Measurements from ENCODE around the gene TRPT1.
A peak's percentile ranks its signal among the peaks of the same experiment; 100 is the strongest.

Gene TRPT1

DNA sequence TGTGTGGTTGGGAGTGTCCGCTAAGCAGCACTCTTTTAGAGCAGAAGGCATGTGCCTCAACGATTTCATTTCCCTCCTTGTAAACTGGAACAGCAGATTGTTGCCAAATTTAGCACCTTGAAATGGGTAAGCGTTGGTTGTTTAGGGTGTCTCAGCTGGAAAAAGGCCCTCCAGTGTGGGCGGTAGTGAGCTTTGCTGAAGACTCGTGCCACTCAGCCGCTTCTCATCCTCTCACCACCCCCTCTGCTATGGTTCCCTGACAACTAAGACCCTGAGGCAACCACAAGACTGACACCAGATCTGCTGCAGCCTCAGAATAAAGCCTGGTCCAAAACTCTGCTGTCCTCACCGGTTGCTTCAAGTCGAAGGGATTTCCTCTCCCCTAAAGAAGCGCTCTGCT, 29.4 kb downstream of the TRPT1 start:
- H3K27ac ChIP-seq (ENCODE audit: low read depth, low read length) = no peak overlapping the region
- H3K9ac ChIP-seq (ENCODE audit: low read length) = no peak overlapping the region
- no peaks in the 10 kb centered on the region for H3K27me3 ChIP-seq (ENCODE audit: control insufficient read depth in 1 of 2, insufficient read depth in 2 of 2, low read length in 2 of 2)
- no peaks in the 10 kb centered on the region for H3K4me1 ChIP-seq (ENCODE audit: insufficient read depth, low read length)
- no peak overlapping the region for H3K4me3 ChIP-seq (ENCODE audit: low read depth in 1 of 2, low read length in 2 of 2)
- peaks cover 80% of the 10 kb centered on the region for H3K36me3 ChIP-seq (ENCODE audit: insufficient read depth, low read length)
- no peaks in the 10 kb centered on the region for H3K9me3 ChIP-seq (ENCODE audit: low read length)

DNA sequence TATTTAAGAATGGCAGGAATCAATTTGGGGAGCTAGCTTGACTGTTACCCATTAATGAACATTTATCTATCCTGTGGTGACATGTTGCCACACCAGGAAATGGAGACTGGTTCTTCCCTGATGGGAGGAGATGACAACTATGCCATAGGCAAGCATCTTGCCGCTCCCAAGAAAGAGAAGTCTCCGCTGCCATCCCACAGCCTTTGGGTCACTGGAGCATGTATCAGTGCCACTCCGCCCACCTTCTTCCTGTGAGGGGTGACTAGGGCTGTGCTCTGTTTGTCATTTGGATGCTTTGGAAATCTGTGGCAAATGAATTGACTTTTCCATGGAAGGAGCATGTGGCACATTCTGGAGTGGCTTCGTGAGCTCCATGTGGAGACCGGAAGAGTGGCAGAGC, 33.6 kb downstream of the TRPT1 start:
- no peak overlapping the region for H3K4me3 ChIP-seq (ENCODE audit: low read depth in 1 of 2, low read length in 2 of 2)
- H3K27me3 ChIP-seq (ENCODE audit: control insufficient read depth in 1 of 2, insufficient read depth in 2 of 2, low read length in 2 of 2) = no peaks in the 10 kb centered on the region
- peaks cover 53% of the 10 kb centered on the region for H3K36me3 ChIP-seq (ENCODE audit: insufficient read depth, low read length)
- H3K9ac ChIP-seq (ENCODE audit: low read length) = no peak overlapping the region
- H3K9me3 ChIP-seq (ENCODE audit: low read length) = no peaks in the 10 kb centered on the region
- no peak overlapping the region for H3K27ac ChIP-seq (ENCODE audit: low read depth, low read length)
- H3K4me1 ChIP-seq (ENCODE audit: insufficient read depth, low read length) = peaks cover 5% of the 10 kb centered on the region

DNA sequence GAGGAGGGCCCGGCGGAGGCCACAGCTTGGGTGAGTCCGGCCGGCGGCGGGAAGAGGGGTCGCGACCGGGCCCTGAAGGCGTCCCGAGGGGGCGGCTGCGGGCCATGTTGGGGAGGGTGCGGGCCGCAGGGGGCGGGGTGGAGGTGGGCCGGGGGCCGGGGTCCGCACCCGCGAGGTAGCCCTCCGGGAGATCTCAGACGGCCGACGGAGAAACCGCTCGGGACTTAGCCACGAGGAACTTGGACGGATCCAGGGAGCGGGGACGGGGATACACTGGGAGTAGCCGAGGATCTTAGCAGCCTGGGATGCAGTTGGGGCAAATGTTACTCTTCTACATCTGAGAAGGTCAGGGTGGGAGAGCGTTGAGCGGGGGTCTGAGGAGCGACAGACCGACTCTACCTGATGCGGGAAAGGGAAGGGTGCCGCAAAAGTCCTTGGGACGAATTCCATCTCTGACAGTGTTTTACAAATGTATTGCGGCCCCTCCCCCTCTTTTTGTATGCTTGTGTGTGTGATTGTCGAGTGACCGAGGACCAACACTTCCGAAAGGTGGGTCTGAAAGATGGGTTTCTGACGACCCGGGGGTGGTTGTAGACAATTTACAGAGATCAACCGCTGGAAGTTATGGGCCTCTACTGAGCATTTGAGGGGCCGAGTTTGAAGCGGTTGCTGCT, 39.4 kb downstream of the TRPT1 start:
- no peaks in the 10 kb centered on the region for H3K9me3 ChIP-seq (ENCODE audit: low read length)
- H3K36me3 ChIP-seq (ENCODE audit: insufficient read depth, low read length) = peaks cover 8% of the 10 kb centered on the region
- H3K4me3 ChIP-seq (ENCODE audit: low read depth in 1 of 2, low read length in 2 of 2) = no peak overlapping the region
- no peak overlapping the region for H3K9ac ChIP-seq (ENCODE audit: low read length)
- H3K27me3 ChIP-seq (ENCODE audit: control insufficient read depth in 1 of 2, insufficient read depth in 2 of 2, low read length in 2 of 2) = no peaks in the 10 kb centered on the region
- no peak overlapping the region for H3K27ac ChIP-seq (ENCODE audit: low read depth, low read length)
- H3K4me1 ChIP-seq (ENCODE audit: insufficient read depth, low read length) = peaks cover 30% of the 10 kb centered on the region

DNA sequence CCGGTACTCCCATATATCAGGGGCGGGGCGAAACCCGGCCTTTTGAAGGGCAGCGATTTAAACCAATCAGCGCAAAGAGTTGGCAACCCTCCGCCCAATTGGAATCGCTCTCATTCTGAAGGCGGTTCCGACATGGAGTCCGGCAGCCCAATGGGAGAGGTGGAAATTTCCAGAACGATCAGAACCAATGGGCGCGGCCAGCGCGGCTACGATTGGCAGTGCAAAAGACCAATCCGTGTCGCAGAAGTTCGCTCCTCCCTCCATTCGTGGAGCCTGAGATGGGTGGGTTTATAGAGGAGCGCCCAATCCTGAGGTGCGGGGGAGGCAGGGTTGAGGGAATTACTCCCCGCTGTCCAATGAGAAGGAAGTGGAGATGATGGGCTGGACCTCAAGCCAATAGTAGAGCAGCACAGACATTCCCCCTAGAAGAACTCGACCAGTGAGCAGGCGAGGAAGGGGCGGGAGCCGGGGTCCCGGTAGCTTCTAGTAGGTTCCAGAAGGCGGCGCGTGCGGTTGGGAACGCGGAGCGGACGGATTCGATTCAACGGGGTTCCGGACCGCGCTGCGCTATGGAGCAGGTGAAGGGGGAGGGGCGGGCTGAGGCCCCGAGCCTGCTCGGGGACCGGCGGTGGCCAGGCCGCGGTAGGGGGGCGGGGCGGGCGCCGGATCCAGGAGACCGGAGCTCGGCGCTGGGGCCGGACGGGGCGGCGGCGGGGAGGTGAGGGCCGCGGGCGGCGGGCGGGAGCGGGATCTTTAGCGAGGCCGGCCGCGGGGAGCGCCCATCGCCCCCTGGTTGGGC, 40.1 kb downstream of the TRPT1 start, which contains the start of gene STIP1:
Gene STIP1 (plus strand): TSS at position 479 of the 799 bp plus-strand sequence. CDS start 91 bp downstream, at position 570.
- peak within 1 kb of the TSS; percentile 83 for H3K27ac ChIP-seq (ENCODE audit: low read depth, low read length)
- H3K36me3 ChIP-seq (ENCODE audit: insufficient read depth, low read length) = peaks cover 8% of the 10 kb centered on the region
- peak within 1 kb of the TSS; percentile 59 to 83 for H3K4me3 ChIP-seq (ENCODE audit: low read depth in 1 of 2, low read length in 2 of 2)
- peaks cover 35% of the 10 kb centered on the region for H3K4me1 ChIP-seq (ENCODE audit: insufficient read depth, low read length)
- peak within 1 kb of the TSS; percentile 62 for H3K9ac ChIP-seq (ENCODE audit: low read length)
- no peaks in the 10 kb centered on the region for H3K27me3 ChIP-seq (ENCODE audit: control insufficient read depth in 1 of 2, insufficient read depth in 2 of 2, low read length in 2 of 2)
- H3K9me3 ChIP-seq (ENCODE audit: low read length) = no peaks in the 10 kb centered on the region

DNA sequence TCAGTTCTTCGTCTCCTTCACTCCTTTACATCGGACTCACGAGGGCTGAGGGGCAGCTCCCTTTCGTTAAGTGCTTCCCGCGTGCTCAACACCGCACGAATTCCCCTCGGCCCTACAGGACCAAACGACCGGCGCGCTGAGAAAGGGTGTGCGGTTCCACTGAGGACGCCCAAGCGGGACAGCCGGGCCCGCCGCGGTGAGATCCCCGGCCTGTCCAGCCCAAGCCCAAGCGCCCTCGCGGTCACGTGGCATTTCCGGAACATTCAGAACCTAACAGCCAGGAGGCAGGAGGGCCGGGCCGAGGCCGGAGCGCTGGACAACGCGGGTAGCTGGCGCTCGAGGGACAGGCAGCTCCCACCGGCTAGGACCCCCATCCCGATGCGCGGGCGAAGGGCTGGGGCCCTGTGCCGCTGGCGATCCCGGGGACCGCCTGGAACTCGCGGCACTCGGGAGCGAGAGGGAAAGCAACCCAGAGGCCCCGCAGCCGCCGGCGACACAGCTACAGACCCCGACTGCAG, 40.8 kb downstream of the TRPT1 start:
- peaks cover 8% of the 10 kb centered on the region for H3K36me3 ChIP-seq (ENCODE audit: insufficient read depth, low read length)
- peaks cover 41% of the 10 kb centered on the region for H3K4me1 ChIP-seq (ENCODE audit: insufficient read depth, low read length)
- no peaks in the 10 kb centered on the region for H3K27me3 ChIP-seq (ENCODE audit: control insufficient read depth in 1 of 2, insufficient read depth in 2 of 2, low read length in 2 of 2)
- no peaks in the 10 kb centered on the region for H3K9me3 ChIP-seq (ENCODE audit: low read length)
- H3K4me3 ChIP-seq (ENCODE audit: low read depth in 1 of 2, low read length in 2 of 2) = peak overlapping the region; percentile 59 to 83
- peak overlapping the region; percentile 83 for H3K27ac ChIP-seq (ENCODE audit: low read depth, low read length)
- H3K9ac ChIP-seq (ENCODE audit: low read length) = peak overlapping the region; percentile 62

DNA sequence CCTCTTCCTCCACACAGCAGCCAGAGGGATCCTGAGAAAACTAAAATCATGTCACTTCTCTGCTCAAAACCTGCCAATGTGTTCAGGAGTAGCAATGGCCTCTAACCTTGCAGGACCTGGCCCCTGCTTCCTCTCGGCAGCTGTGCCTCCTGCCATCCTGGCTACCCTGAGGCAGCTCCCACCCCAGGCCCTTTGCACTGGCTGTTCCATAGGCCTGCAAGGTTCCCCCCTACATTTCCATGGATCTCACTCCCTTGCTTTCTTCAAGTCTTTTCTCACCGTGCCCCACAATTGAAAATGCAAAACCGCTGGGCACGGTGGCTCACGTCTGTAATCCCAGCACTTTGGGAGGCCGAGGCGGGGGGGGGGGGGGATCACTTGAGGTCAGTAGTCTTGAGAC, 42.1 kb downstream of the TRPT1 start:
- Histone ChIP-seq H3K27ac (ENCODE audit: low read depth, low read length) (no peak overlapping the region), H3K27me3 (ENCODE audit: control insufficient read depth in 1 of 2, insufficient read depth in 2 of 2, low read length in 2 of 2) (no peaks in the 10 kb centered on the region), H3K9me3 (ENCODE audit: low read length) (no peaks in the 10 kb centered on the region), H3K4me1 (ENCODE audit: insufficient read depth, low read length) (peaks cover 41% of the 10 kb centered on the region), H3K4me3 (ENCODE audit: low read depth in 1 of 2, low read length in 2 of 2) (no peak overlapping the region), H3K9ac (ENCODE audit: low read length) (no peak overlapping the region), H3K36me3 (ENCODE audit: insufficient read depth, low read length) (peaks cover 8% of the 10 kb centered on the region)

DNA sequence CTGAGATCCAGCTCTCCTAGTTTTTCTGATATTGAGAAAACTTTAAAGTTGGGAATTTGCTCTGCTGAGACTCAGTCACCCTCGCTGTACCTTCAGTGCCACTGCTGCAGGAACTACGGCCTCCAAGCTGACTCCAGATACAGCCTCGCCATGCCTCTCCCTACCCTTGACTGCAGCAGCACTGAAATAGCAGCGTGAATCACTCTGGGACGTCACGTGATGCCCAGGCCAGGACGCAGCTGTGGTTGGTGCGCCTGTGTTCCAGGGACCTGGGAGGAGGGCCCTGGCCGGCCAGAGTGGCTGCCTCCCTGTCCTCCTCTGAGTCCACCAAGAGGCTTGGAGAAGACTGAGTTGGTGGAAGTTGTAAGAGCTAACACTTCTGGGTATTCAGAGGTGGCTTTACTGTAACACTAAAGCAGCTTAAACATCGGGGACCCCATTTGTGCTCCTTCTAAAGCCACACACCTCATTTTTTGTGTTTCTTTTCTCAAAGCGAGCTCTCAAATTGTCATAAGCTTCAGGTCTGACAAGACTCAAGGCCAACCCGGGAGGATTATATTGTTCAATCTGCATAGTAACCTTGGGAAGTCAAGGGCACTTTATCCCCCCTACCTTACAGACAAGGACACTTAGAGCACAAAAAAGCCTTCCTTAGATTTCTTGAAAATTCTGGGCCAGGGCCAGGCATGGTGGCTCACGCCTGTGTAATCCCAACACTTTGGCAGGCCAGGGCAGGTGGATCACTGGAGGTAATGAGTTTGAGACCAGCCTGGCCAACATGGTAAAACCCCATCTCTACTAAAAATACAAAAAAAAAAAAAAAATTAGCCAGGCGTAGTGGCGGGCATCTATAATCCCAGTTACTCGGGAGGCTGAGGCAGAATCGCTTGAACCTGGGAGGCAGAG, 44.2 kb downstream of the TRPT1 start:
- H3K4me1 ChIP-seq (ENCODE audit: insufficient read depth, low read length) = peaks cover 36% of the 10 kb centered on the region
- H3K9me3 ChIP-seq (ENCODE audit: low read length) = no peaks in the 10 kb centered on the region
- no peaks in the 10 kb centered on the region for H3K36me3 ChIP-seq (ENCODE audit: insufficient read depth, low read length)
- peak overlapping the region; percentile 1 to 22 for H3K4me3 ChIP-seq (ENCODE audit: low read depth in 1 of 2, low read length in 2 of 2)
- H3K9ac ChIP-seq (ENCODE audit: low read length) = peak overlapping the region; percentile 16
- no peaks in the 10 kb centered on the region for H3K27me3 ChIP-seq (ENCODE audit: control insufficient read depth in 1 of 2, insufficient read depth in 2 of 2, low read length in 2 of 2)
- H3K27ac ChIP-seq (ENCODE audit: low read depth, low read length) = peak overlapping the region; percentile 13

DNA sequence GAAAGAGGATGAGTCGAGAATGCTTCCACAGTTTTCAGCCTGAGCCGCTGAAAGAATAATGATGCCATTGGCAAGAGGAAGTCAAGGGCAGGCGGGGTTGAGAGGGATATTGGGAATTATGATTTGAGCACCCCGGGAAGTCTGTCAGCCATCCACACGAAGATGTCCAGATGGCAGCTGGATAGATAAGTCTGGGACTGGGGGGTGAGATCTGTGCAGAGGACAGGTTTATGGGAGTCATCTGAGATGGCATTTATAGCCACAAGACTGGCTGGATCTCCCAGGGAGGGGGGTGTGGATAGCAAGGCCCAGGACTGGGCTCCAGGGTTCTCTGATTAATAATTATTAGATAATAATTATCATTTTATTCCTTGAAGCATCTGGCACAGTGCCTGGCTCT, 45.1 kb downstream of the TRPT1 start:
- no peaks in the 10 kb centered on the region for H3K9me3 ChIP-seq (ENCODE audit: low read length)
- H3K27me3 ChIP-seq (ENCODE audit: control insufficient read depth in 1 of 2, insufficient read depth in 2 of 2, low read length in 2 of 2) = no peaks in the 10 kb centered on the region
- H3K9ac ChIP-seq (ENCODE audit: low read length) = peak overlapping the region; percentile 16
- peak overlapping the region; percentile 1 to 22 for H3K4me3 ChIP-seq (ENCODE audit: low read depth in 1 of 2, low read length in 2 of 2)
- H3K4me1 ChIP-seq (ENCODE audit: insufficient read depth, low read length) = peaks cover 36% of the 10 kb centered on the region
- no peaks in the 10 kb centered on the region for H3K36me3 ChIP-seq (ENCODE audit: insufficient read depth, low read length)
- no peak overlapping the region for H3K27ac ChIP-seq (ENCODE audit: low read depth, low read length)

DNA sequence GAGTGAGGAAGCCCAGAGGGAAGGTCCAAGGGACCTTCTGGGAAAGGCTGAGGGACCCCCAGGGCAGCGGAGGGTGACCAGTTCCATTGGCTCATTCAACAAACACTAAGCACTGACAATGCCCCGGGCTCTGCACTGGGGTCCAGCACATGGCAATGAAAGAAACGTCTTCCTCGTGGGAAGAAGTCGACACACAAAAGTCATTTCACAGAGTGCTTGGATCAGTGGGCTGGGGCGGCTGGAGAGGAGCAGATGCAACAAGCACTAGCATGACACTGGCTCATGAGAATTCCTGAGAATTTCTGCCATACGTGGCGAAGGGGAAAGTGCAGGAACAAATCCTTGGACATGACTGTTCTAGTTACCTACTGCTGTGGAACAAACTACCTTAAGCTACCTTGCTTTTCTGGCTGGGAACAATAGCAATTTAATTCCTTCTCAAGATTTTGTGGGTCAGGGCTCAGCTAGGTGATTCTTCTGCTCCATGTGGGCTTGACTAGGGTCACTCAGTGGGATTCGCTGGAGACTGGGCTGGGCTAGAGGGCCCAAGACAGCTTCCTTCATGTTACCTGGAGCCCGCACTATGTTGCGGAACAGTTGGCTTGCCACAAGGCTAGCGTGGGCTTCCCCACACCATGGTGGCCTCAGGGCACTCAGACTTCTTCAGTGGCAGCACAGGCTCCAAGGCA, 46.9 kb downstream of the TRPT1 start:
- H3K4me3 ChIP-seq (ENCODE audit: low read depth in 1 of 2, low read length in 2 of 2) = no peak overlapping the region
- peaks cover 26% of the 10 kb centered on the region for H3K4me1 ChIP-seq (ENCODE audit: insufficient read depth, low read length)
- no peaks in the 10 kb centered on the region for H3K36me3 ChIP-seq (ENCODE audit: insufficient read depth, low read length)
- no peaks in the 10 kb centered on the region for H3K9me3 ChIP-seq (ENCODE audit: low read length)
- no peak overlapping the region for H3K9ac ChIP-seq (ENCODE audit: low read length)
- no peak overlapping the region for H3K27ac ChIP-seq (ENCODE audit: low read depth, low read length)
- H3K27me3 ChIP-seq (ENCODE audit: control insufficient read depth in 1 of 2, insufficient read depth in 2 of 2, low read length in 2 of 2) = no peaks in the 10 kb centered on the region

DNA sequence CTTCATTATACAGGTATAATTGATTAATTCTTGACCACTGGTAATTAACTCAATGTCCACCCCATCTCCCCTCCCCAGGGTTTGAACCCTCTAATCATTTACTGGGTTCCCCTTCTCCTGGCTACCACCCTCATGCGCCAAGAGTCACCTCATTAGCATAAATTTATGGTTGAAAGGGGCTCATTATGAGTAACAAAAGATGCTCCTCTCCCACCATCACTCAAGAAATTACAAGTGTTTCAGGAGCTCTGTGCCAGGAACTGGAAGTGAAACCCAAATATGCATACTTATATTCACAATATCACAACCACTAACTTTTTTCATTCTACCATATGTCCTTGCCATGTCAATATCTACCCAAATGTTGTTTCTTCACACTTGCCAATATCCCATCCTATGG, 47.8 kb downstream of the TRPT1 start:
- H3K27me3 ChIP-seq (ENCODE audit: control insufficient read depth in 1 of 2, insufficient read depth in 2 of 2, low read length in 2 of 2) = no peaks in the 10 kb centered on the region
- no peaks in the 10 kb centered on the region for H3K9me3 ChIP-seq (ENCODE audit: low read length)
- no peak overlapping the region for H3K27ac ChIP-seq (ENCODE audit: low read depth, low read length)
- H3K36me3 ChIP-seq (ENCODE audit: insufficient read depth, low read length) = no peaks in the 10 kb centered on the region
- H3K4me1 ChIP-seq (ENCODE audit: insufficient read depth, low read length) = peaks cover 17% of the 10 kb centered on the region
- H3K4me3 ChIP-seq (ENCODE audit: low read depth in 1 of 2, low read length in 2 of 2) = no peak overlapping the region
- no peak overlapping the region for H3K9ac ChIP-seq (ENCODE audit: low read length)
